Heart left ventricle (tissue), 13 donors: ENCODE results near the gene LTB4R.

Experiments used
- CTCF ChIP-seq, 12 donors: fragments of 200-600 bp; sonication (generic) in 4 of 12; IDR thresholded peaks; one replicate each; pipeline versions ENCODE4 v1.5.0 to v1.8.0; 2018 to 2022; ENCODE audit warnings: antibody characterized with exemption in 12 of 12, mild to moderate bottlenecking in 5 of 12
- POLR2A ChIP-seq, 2 donors: fragments of 450-650 bp; IDR thresholded peaks; one replicate each; pipeline ENCODE4 v1.6.1; 2017; ENCODE audit warnings: antibody characterized with exemption in 2 of 2, mild to moderate bottlenecking in 2 of 2, moderate library complexity in 2 of 2
- donor health status: ischemic (EF 13 %, LVEDD 7.1; RV severe dilation, severe dysfunction).
- donor health status: DM: no; HTN: yes; CAD: no.
- donor health status: DM: no; HTN: no; CAD: no.
- donor health status: ischemic (EF 25% LVEDD 6.9; RV normal size, moderate dysfunction).
- donor health status: ischemic (EF 25% LVEDD 5.7; RV mildly dilated, moderate dysfunction).
- donor health status: ischemic (EF 35%, LVEDD 5.7; RV mildly dilated, moderate dysfunction).
- donor health status: nonischemic (EF 11% LVEDD 7.7; RV severe dilation, severe dysfunction).
- donor health status: DM: yes; HTN: yes; CAD: no.
- donor health status: PGD.
- donor health status: ischemic (EF 29% LVEDD 5.4; RV normal size, mild dysfunction).
- donor health status: nonischemic (EF 23%, LVEDD 6.1; RV moderate dilation, normal function).

GRCh38 chr14:24286996-24287395 is 24.3 kb upstream of the LTB4R start:
- TF ChIP-seq POLR2A (IDR thresholded peaks at IDR 0.05) (no peak), CTCF (IDR thresholded peaks at IDR 0.05) (no peak)
